Measurements from ENCODE around the gene ZNG1F. TPM values are rescaled to one million over a fixed set of nuclear protein-coding genes. Genes with fewer than 3 reads are reported as not detected.
"Not testable (repeated sequence)": the region's sequence is repeated elsewhere in the genome, so short reads cannot be mapped to it uniquely, and the experiment has no call there.

The ZNG1F gene
- total RNA-seq, 1 donor from 2014 or later, result 15.8 TPM

DNA sequence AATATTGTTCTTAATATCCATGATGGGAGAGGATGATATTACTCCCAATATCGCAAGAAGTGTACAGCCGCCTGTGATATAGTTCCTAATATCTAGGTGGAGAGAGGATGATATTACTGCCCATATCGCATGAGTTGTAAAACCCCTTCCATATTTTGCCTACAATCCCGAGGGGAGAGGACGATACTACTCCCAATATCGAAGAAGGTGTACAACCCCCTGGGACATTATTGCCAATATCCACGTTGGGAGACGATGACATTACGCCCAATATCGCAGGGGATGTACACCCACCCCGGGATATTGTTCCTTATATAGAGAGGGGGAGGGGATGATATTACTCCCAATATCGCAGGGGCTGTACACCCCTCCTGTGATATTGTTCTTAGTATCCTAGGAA lies 77.7 kb downstream of the ZNG1F start:
- H3K4me3 Mint-ChIP-seq (ENCODE audit: low read depth); H3K9me3 Mint-ChIP-seq (ENCODE audit: low read depth); H3K36me3 Mint-ChIP-seq (ENCODE audit: insufficient read depth); H3K27me3 Mint-ChIP-seq; H3K4me1 Mint-ChIP-seq (ENCODE audit: low read depth); H3K27ac Mint-ChIP-seq; DNase-seq (ENCODE audit: low spot score, unreplicated experiment): not testable (repeated sequence)

DNA sequence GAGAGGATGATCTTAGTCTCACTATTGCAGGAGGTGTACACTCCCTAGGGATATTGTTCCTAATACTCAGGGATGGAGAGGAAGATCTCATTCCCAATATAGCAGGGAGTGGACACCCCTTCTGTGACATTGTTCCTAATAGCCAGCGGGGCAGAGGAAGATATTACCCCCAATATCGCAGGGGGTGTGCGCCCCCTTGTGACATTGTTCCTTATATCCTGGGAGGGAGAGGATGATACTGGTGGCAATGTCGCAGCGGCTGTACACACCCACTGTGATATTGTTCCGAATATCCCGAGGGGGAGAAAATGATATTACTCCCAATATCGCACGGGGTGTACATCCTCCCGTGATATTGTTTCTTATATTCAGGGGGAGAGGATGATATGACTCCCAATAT lies 78.2 kb downstream of the ZNG1F start:
- DNase-seq (ENCODE audit: low spot score, unreplicated experiment), result not testable (repeated sequence)

DNA sequence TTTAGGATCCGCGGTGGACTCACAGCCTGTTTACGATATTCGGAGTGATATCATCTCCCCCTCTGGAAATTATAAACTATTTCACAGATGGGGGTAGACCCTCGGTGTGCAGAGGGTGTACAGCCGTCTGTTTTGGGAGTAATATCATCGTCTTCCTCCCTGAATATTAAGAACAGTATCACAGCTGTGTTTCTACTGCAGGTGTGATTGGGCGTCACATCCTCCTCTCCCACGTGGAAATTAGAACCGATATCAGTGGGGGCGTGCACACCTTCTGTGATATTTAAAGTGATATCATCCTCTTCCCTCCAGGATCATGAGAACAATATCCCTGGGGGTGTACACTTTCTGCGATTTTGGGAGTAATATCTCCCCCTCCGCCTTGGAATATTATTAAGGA lies 79.9 kb downstream of the ZNG1F start:
- not testable (repeated sequence) for H3K4me3 Mint-ChIP-seq (ENCODE audit: low read depth); H3K9me3 Mint-ChIP-seq (ENCODE audit: low read depth); H3K4me1 Mint-ChIP-seq (ENCODE audit: low read depth); H3K27me3 Mint-ChIP-seq; H3K36me3 Mint-ChIP-seq (ENCODE audit: insufficient read depth); H3K27ac Mint-ChIP-seq; DNase-seq (ENCODE audit: low spot score, unreplicated experiment)

More for the DNA sequence above, 78.2 kb downstream of the ZNG1F start:
- not testable (repeated sequence) for H3K36me3 Mint-ChIP-seq (ENCODE audit: insufficient read depth); H3K4me1 Mint-ChIP-seq (ENCODE audit: low read depth); H3K27ac Mint-ChIP-seq; H3K4me3 Mint-ChIP-seq (ENCODE audit: low read depth); H3K27me3 Mint-ChIP-seq; H3K9me3 Mint-ChIP-seq (ENCODE audit: low read depth)

DNA sequence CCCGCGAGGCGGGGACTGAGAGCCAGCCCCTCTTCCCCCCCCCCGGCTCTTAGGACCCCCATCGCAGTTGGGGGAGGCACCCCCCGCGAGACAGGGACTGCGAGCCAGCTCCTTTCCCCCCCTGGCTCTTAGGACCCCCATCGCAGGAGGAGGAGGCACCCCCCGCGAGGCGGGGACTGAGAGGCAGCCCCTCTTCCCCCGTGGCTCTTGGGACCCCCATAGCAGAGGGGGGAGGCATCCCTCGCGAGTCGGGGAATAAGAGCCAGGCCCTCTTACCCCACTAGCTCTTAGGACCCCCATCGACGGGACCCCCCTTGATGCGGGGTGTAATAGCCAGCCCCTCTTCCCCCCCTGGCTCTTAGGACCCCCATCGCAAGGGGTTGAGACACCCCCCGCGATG lies 80.3 kb downstream of the ZNG1F start:
- H3K27ac Mint-ChIP-seq; H3K27me3 Mint-ChIP-seq; H3K36me3 Mint-ChIP-seq (ENCODE audit: insufficient read depth); H3K9me3 Mint-ChIP-seq (ENCODE audit: low read depth); H3K4me1 Mint-ChIP-seq (ENCODE audit: low read depth); DNase-seq (ENCODE audit: low spot score, unreplicated experiment); H3K4me3 Mint-ChIP-seq (ENCODE audit: low read depth): not testable (repeated sequence)

DNA sequence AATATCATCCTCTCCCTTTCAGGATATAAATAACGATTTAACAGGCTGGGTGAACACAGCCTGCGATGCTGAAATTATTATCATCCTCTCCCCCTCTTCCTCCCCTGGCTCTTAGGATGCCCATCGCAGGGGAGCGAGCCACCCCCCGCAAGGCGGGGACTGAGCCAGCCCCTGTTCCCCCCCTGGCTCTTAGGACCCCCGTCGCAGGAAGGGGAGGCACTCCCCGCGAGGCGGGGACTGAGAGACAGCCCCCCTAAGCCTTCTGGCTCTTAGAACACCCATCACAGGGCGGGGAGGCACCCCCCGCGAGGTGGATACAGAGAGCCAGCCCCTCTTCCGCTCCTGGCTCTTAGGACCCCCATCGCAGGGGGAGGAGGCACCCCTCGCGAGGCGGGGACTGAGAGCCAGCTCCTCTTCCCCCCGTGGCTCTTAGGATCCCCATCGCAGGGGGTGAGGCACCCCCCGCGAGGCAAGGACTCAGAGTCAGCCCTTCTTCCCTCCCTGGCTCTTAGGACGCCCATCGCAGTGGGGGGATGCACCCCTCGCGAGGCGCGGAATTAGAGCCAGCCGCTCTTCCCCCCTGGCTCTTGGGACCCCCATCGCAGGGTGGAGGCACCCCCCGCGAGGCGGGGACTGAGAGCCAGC lies 82.5 kb downstream of the ZNG1F start:
- not testable (repeated sequence) for H3K4me3 Mint-ChIP-seq (ENCODE audit: low read depth)

DNA sequence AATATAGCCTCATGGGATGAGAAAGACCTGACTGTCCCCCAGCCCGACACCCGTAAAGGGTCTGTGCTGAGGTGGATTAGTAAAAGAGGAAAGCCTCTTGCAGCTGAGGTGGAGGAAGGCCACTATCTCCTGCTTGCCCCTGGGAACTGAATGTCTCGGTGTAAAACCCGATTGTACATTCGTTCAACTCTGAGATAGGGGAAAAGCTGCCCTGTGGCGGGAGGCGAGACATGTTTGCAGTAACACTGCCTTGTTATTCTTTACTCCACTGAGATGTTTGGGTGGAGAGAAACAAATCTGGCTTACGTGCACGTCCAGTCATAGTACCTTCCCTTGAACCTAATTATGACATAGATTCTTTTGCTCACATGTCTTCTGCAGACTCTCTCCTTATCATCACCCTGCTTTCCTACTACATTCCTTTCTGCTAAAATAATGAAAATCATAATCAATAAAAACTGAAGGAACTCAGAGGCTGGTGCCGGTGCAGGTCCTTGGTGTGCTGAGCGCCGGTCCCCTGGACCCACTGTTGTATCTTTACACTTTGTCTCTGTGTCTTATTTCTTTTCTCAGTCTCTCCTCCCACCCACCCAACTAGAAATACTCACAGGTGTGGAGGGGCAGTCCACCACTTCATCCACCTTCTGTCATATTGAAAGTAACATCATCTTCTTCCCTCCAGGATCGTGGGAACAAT lies 83.4 kb downstream of the ZNG1F start:
- not testable (repeated sequence) for DNase-seq (ENCODE audit: low spot score, unreplicated experiment); H3K36me3 Mint-ChIP-seq (ENCODE audit: insufficient read depth); H3K4me1 Mint-ChIP-seq (ENCODE audit: low read depth); H3K4me3 Mint-ChIP-seq (ENCODE audit: low read depth); H3K27ac Mint-ChIP-seq; H3K9me3 Mint-ChIP-seq (ENCODE audit: low read depth)
- peaks cover 11% of the 10 kb centered on the region for H3K27me3 Mint-ChIP-seq

More for the DNA sequence above, 82.5 kb downstream of the ZNG1F start:
- not testable (repeated sequence) for H3K27me3 Mint-ChIP-seq; DNase-seq (ENCODE audit: low spot score, unreplicated experiment); H3K36me3 Mint-ChIP-seq (ENCODE audit: insufficient read depth); H3K4me1 Mint-ChIP-seq (ENCODE audit: low read depth); H3K27ac Mint-ChIP-seq; H3K9me3 Mint-ChIP-seq (ENCODE audit: low read depth)

DNA sequence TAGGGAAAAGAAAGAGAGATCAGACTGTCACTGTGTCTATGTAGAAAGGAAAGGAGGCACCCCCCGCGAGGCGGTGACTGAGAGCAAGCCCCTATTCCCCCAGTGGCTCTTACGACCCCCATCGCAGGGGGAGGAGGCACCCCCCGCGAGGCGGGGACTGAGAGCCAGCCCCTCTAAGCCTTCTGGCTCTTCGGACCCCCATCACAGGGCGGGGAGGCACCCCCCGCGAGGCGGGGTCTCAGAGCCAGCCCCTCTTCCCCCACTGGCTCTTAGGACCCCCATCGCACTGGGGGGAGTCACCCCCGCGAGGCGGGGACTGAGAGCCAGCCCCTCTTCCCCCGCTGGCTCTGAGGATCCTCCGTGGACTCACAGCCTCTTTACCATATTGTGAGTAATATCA lies 84.6 kb downstream of the ZNG1F start:
- not testable (repeated sequence) for H3K4me1 Mint-ChIP-seq (ENCODE audit: low read depth); DNase-seq (ENCODE audit: low spot score, unreplicated experiment); H3K4me3 Mint-ChIP-seq (ENCODE audit: low read depth); H3K9me3 Mint-ChIP-seq (ENCODE audit: low read depth); H3K27ac Mint-ChIP-seq; H3K36me3 Mint-ChIP-seq (ENCODE audit: insufficient read depth)
- peaks cover 14% of the 10 kb centered on the region for H3K27me3 Mint-ChIP-seq

DNA sequence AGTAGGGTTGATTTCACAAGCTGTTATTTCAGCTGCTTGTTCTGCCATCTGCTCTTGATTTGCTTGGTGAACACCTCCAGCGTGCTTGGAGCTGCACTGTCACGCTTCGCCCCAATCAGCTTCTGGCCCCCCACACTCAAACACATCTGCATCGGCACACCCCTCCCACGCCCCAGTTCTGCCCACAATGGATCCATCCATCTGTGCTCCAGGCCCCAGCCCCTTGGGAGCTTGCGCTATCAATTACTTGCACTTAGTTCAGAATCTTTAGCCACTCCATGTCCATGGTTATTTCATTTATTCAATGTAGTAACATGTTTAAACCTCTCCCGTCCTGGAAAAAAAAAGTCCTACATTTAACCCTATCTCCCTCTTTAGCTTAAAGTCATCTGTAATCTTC lies 88.6 kb downstream of the ZNG1F start:
- DNase-seq (ENCODE audit: low spot score, unreplicated experiment); H3K4me1 Mint-ChIP-seq (ENCODE audit: low read depth); H3K4me3 Mint-ChIP-seq (ENCODE audit: low read depth); H3K27ac Mint-ChIP-seq; H3K36me3 Mint-ChIP-seq (ENCODE audit: insufficient read depth); H3K9me3 Mint-ChIP-seq (ENCODE audit: low read depth): not testable (repeated sequence)
- H3K27me3 Mint-ChIP-seq, result peaks cover 23% of the 10 kb centered on the region

DNA sequence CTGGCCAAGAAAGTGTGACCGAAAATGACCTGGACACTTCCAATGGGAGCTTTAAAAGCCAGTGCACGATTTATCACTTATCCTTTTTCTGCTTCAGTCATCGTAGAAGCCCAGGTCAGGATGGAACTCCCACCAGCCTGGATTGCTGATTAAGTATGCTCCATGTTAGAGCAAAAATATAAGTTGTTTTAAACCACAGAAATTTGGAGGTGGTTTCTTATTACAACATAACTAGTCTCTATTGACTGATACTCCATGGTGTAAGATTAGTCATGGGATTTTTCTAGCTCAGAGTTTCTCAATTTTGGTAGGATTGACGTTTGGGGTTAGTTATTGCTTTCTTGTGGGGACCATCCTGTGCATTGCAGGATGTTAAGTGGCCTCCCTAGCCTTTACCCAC lies 90.4 kb downstream of the ZNG1F start:
- peaks cover 23% of the 10 kb centered on the region for H3K27me3 Mint-ChIP-seq

DNA sequence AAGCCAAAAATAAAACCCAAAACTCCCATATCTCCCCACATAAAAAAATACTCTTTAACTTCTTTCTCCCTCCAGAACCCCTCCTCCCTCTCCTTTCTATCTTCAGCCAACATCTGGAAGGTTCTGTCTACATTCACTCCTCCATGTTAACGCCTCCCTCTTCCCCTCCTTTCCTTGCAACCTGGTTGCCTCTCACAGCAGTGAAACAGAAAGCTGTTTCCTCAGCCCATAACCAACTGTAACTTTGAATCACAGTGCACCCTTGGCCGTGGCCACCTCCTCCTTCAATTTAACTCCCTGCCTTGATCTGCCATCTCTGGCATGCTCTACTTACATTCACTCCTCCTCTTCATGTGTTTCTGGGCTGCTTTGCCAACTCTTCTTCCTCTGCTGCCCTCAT lies 94.1 kb downstream of the ZNG1F start:
- H3K4me1 Mint-ChIP-seq (ENCODE audit: low read depth); H3K27ac Mint-ChIP-seq; DNase-seq (ENCODE audit: low spot score, unreplicated experiment); H3K4me3 Mint-ChIP-seq (ENCODE audit: low read depth); H3K9me3 Mint-ChIP-seq (ENCODE audit: low read depth); H3K36me3 Mint-ChIP-seq (ENCODE audit: insufficient read depth): not testable (repeated sequence)
- peaks cover 18% of the 10 kb centered on the region for H3K27me3 Mint-ChIP-seq

More for the DNA sequence above, 90.4 kb downstream of the ZNG1F start:
- H3K9me3 Mint-ChIP-seq (ENCODE audit: low read depth); DNase-seq (ENCODE audit: low spot score, unreplicated experiment); H3K4me1 Mint-ChIP-seq (ENCODE audit: low read depth); H3K4me3 Mint-ChIP-seq (ENCODE audit: low read depth); H3K27ac Mint-ChIP-seq; H3K36me3 Mint-ChIP-seq (ENCODE audit: insufficient read depth): not testable (repeated sequence)

DNA sequence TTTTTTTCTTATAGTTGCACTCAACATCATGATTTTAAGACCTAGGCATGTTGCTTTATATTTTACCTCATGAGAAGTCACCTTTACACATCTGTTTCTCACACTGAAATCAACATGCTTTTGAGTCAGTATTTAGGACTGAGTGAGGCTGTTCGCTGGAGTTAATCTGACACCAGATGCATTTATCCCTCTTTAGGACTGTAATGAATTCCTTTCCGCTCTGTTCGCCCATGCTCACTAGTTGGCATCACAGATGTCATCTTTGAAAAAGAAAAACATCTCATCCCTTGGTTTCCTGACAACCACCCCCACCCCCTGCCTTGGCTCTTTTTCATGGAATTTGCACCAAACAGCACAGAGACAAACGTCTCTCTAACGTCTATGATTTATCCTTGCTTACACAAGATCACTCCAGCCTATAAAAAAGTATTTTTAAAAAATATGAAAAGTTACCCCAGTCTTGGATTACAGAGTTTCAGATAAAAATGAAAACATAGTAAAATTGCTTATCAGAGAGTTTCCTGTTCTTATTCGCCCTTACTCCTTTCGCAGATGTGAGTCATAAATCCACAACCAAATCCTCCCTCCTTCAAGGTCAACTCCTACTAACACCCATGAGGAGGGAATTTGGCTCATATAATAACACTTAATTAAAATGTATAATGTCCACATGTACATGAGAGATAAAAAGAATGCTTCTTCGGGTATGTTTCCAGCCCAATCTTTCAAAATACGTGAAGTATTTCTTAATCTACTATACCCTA lies 94.9 kb downstream of the ZNG1F start:
- H3K36me3 Mint-ChIP-seq (ENCODE audit: insufficient read depth); H3K27ac Mint-ChIP-seq; H3K4me3 Mint-ChIP-seq (ENCODE audit: low read depth); DNase-seq (ENCODE audit: low spot score, unreplicated experiment); H3K4me1 Mint-ChIP-seq (ENCODE audit: low read depth); H3K9me3 Mint-ChIP-seq (ENCODE audit: low read depth): not testable (repeated sequence)
- peaks cover 17% of the 10 kb centered on the region for H3K27me3 Mint-ChIP-seq

DNA sequence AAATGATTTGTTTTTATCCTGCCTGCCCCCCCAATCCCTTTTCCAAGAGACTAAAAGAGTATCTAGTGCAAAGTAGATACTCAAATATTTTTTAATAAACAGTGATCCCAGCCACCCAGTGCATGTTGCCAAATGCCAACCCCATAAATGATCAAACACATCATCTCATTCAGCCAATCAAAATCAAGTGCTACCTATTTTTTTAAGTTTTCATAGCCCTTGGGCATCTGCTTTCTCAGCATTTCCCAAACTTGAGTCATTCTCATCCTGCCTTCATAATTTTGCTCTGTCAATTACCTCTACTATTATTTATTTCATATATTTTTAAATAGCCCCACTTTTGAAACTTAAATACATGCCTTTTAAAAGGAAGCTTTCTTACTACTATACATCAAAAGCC lies 98.2 kb downstream of the ZNG1F start:
- H3K9me3 Mint-ChIP-seq (ENCODE audit: low read depth); H3K27ac Mint-ChIP-seq; H3K36me3 Mint-ChIP-seq (ENCODE audit: insufficient read depth); DNase-seq (ENCODE audit: low spot score, unreplicated experiment); H3K4me1 Mint-ChIP-seq (ENCODE audit: low read depth); H3K4me3 Mint-ChIP-seq (ENCODE audit: low read depth): not testable (repeated sequence)
- H3K27me3 Mint-ChIP-seq, result peaks cover 28% of the 10 kb centered on the region

DNA sequence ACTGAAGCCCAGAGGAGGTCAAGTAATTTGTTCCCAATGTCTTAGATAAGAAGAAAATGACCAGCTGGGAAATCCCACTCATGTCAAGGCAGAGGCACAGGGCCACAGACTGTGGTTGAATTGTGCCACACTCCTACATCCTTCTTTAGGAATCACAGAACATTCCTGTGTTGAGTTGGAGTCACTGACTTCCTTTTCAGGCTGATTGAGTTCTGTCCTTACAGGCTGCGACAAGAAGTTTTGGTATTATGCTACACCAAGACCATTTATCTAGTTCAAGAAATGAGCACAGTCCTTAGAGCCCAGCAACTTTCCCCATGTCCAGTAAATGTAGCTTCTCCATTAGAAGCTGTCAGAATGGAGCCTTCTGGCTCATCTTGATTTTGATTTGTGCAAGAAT lies 98.7 kb downstream of the ZNG1F start:
- peaks cover 32% of the 10 kb centered on the region for H3K27me3 Mint-ChIP-seq
- not testable (repeated sequence) for H3K4me3 Mint-ChIP-seq (ENCODE audit: low read depth); H3K27ac Mint-ChIP-seq; DNase-seq (ENCODE audit: low spot score, unreplicated experiment); H3K9me3 Mint-ChIP-seq (ENCODE audit: low read depth); H3K4me1 Mint-ChIP-seq (ENCODE audit: low read depth); H3K36me3 Mint-ChIP-seq (ENCODE audit: insufficient read depth)
